Fibroblast of mammary gland (primary cell): ENCODE measurements around the gene DCHS2.
A peak's percentile ranks its signal among the peaks of the same experiment; 100 is the strongest.

Experiments
- DNase-seq: peaks from one replicate; pipeline ENCODE4 v3.0.0-alpha.2; 2010; ENCODE audit warnings: low read depth
- H3K4me3 ChIP-seq: 2 replicates; pipeline ENCODE4 v1.5.1; 2011; ENCODE audit warnings: low read depth, mild to moderate bottlenecking, low read length, moderate library complexity; ENCODE audit not compliant: control insufficient read depth
- TF ChIP-seq, protein P1 (sequence below): conservative IDR thresholded peaks from 2 replicates; pipeline ENCODE4 v1.5.1; 2011; ENCODE audit warnings: low read depth, low read length, inconsistent platforms; ENCODE audit not compliant: control insufficient read depth, insufficient read depth

DCHS2 gene

DNA sequence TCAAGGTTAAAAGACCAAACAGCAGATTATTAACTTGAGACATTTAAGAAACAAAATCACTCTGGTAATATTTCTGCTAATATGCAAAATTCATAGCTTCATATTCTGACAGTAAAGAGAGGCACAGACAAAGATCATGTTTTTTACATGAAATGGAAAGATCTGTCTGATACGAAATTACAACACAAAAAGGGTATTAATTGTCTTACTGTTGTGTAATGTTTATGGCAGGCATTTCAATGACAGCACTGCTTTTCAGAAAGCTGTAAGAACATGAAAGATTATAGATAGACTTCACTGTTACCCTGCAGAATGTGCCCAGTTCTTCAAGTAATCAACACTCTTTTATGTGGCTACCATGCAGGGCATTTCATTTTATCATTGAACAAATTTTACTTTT lies 15.4 kb downstream of the DCHS2 start:
- DNase-seq: no peak
- no peak overlapping the region for H3K4me3 ChIP-seq
- TF ChIP-seq, protein P1, sequence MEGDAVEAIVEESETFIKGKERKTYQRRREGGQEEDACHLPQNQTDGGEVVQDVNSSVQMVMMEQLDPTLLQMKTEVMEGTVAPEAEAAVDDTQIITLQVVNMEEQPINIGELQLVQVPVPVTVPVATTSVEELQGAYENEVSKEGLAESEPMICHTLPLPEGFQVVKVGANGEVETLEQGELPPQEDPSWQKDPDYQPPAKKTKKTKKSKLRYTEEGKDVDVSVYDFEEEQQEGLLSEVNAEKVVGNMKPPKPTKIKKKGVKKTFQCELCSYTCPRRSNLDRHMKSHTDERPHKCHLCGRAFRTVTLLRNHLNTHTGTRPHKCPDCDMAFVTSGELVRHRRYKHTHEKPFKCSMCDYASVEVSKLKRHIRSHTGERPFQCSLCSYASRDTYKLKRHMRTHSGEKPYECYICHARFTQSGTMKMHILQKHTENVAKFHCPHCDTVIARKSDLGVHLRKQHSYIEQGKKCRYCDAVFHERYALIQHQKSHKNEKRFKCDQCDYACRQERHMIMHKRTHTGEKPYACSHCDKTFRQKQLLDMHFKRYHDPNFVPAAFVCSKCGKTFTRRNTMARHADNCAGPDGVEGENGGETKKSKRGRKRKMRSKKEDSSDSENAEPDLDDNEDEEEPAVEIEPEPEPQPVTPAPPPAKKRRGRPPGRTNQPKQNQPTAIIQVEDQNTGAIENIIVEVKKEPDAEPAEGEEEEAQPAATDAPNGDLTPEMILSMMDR: no peak

DNA sequence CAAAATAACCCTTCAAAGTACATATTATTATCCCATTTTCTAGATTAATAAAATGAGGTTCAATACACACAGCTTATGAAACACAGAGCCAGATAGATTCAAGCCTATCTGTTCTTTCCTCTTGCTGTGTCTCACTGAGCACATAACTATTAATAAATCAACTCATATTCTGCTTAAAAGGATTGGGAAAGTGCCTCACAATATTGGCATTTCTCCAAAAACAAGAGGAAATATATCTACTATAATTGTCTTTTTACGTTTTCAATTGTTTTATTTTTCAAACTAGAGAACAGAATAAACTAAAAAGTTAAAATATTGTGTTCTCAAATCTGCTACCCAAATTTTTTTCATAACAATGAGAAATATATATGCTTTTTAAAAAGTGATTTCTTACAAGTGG lies 15.8 kb downstream of the DCHS2 start:
- TF ChIP-seq, protein P1: no peak
- DNase-seq: no peak
- no peak overlapping the region for H3K4me3 ChIP-seq

DNA sequence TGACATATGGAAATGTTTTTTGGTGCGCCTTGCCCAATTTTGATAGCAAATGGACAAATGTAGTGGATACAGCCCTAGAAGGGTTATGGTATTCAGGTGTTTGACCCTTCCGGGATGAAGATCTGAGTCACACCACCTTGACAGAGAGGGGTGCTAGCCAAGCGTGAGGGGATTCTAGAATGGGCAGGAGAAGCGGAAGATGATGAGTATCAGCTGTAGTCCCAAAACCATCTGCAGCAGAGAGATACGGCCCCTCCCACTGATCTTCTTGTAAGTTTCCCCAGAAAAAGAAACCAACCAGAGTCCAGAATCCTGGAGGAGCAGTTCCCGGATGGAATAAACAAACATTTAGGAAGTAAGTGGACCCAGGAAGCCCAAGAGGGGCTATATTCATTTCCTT lies 18.1 kb downstream of the DCHS2 start:
- no peak overlapping the region for H3K4me3 ChIP-seq
- TF ChIP-seq, protein P1: no peak

DNA sequence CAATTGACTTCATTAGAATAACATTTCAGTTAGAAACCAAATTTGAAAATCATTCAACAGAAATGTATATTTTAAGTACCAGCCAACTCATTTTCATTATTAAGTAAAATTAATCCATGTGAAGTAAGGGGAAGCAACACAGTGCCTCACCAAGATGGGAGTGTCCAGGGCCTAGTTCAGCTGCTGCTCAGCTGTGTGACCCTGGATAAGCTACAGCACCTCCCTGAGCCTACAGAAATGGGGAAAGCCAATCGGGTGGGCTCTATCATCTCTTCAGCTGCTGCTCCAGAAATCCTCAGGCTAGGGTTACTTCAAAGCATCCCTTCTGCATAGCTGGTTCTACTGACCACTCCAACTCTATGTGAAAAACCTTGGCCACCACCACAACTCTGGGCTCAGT lies 18.7 kb downstream of the DCHS2 start:
- DNase-seq: no peak
- no peak overlapping the region for H3K4me3 ChIP-seq
- TF ChIP-seq, protein P1: no peak

More for the DNA sequence above, 18.1 kb downstream of the DCHS2 start:
- no peak for DNase-seq

DNA sequence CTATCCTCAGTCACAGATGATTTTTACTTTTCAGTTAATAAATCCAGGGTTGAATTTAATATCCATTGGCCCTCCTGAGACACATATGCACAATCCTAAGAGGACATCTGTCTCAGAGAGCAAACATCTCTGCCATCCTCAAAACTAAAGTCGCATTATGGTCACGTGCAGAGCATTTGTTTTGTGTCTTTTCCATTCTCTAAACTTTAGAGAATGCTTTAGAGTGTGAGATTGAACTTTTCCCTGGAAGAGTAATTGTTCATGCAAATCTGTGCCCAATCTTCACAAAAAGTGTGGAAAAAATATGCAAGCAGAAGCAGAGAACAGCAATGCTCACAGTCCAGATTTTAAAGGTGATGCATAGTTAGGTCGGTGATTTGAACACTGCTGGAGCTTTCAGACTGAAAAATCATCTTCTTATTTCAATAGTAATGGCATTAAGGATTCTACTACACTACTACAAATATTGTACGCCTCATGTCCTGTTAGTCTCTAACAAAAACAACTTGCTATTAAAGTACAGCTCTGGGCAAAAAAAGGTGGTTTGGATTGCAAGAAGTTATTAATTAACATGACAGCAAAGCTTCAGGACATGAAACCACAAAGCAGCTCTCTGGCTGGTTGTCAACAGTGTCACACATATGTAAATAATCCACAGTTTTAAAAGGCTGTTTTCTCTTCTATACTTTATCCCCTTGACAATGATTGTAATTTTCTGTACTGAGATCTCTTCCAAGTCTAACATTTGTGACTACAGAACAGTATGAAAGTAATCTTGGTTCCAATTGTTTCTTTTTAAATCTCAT lies 19.9 kb downstream of the DCHS2 start:
- peak; percentile 12 for DNase-seq
- TF ChIP-seq, protein P1: no peak

DNA sequence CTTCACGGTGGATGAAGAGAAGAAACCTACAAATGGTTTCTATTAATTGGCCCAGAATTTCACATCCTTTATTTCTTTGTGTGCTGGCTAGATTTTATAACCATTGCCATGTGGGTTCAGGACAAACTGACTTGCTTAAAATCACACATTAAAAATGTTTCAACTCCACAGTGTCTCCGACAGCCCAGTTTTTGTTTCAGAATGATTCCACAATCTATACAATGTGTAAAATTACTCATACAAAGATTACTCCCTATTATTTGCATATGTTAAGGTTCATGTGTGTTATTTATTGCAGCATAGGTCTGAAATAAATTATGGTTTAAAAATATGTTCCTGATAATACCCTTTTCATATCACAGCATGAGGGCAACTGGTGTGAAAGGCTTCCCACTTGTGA lies 20.6 kb downstream of the DCHS2 start:
- DNase-seq: no peak
- no peak overlapping the region for H3K4me3 ChIP-seq
- TF ChIP-seq, protein P1: no peak

More for the DNA sequence above, 19.9 kb downstream of the DCHS2 start:
- no peak overlapping the region for H3K4me3 ChIP-seq

DNA sequence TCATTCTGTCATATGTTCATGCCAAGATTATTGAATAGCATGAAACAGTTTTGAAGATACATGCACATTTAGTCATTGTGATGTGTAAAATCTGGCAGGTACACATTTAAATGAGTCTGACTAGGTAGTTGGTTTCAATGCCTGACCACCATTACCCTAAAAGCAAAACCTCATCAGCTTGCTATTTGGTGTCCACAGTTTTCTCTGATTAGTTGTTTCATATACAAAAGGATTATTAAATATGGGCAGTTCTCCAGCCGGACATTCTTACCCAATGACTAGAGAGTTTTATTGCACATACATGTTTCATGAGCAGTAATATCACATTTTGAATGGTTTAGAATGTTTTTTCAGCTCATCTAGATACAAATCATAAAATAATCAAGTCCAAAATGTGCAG lies 23.7 kb downstream of the DCHS2 start:
- peak; percentile 40 for DNase-seq
- TF ChIP-seq, protein P1: no peak
- no peak overlapping the region for H3K4me3 ChIP-seq
